GM10266 (cell line): Measurements from ENCODE around the gene CCDC201.
A peak's percentile ranks its signal among the peaks of the same experiment; 100 is the strongest.

Source experiments
- DNase-seq: peaks from one replicate; pipeline ENCODE4 v3.0.0; 2012; ENCODE audit errors: extremely low spot score
- CTCF ChIP-seq: IDR thresholded peaks from 2 replicates; pipeline ENCODE4 v1.5.1; 2012; ENCODE audit warnings: mild to moderate bottlenecking, low read depth; ENCODE audit not compliant: control insufficient read depth, insufficient read depth; ENCODE audit errors: missing control alignments

Gene CCDC201

GRCh38 chr7:45873035-45873354, at the start of gene CCDC201:
Gene CCDC201, minus strand, starts transcription at chr7:45873082. Its CDS starts 75 bp downstream, at chr7:45873007.
- DNase-seq: no peak
- no peak for TF ChIP-seq CTCF

GRCh38 chr7:45921699-45922519, 49.0 kb upstream of the CCDC201 start:
- peak; percentile 34 for DNase-seq

DNA sequence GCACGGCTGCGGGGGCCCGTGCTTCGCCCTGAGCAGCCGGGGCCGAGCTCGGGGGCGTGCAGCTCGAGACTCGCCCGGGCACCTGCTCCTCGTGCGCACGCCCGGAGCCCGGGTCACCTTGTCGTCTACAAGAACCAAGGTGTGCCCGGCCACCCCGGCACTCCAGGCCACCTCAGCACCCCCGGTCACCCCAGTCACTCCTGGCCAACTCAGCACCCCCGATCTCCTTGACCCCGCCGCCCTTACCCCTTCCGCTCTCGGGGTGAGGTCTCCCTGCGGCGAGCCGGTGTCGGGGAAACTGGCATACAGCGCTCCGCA, 48.5 kb upstream of the CCDC201 start:
- no peak for TF ChIP-seq CTCF
- no peak for DNase-seq

More at GRCh38 chr7:45921699-45922519, 49.0 kb upstream of the CCDC201 start:
- TF ChIP-seq CTCF: peak; percentile 51

GRCh38 chr7:45920502-45921380, 47.9 kb upstream of the CCDC201 start, which contains the start of gene IGFBP3:
Gene IGFBP3, minus strand, starts transcription at chr7:45921272. Its CDS starts 132 bp downstream, at chr7:45921140.
- no peak for TF ChIP-seq CTCF

DNA sequence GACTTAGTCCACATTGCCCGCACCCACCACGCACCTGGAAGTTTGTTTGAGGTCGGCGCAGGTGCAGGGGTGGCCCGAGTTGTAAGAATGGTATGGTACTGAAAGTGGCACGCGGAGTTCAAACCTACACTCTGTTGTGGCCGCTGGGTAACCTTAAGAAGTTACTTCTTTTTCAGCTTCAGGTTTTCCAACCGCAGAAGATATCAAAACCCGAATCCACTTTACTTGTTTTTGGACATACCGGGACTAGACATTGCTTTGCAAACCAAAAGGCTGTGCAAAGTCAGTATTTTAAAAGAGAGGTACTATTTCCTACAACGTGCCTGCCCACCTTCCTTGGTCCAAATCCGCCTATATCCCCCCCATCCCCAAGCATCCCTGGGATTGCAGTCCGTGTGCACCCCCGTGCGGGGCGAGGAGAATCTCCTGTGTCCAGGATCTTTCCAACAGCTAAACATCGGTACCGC, 47.1 kb upstream of the CCDC201 start:
- no peak for DNase-seq
- TF ChIP-seq CTCF: no peak

More at GRCh38 chr7:45920502-45921380, 47.9 kb upstream of the CCDC201 start, which contains the start of gene IGFBP3:
- peak; percentile 28 for DNase-seq

DNA sequence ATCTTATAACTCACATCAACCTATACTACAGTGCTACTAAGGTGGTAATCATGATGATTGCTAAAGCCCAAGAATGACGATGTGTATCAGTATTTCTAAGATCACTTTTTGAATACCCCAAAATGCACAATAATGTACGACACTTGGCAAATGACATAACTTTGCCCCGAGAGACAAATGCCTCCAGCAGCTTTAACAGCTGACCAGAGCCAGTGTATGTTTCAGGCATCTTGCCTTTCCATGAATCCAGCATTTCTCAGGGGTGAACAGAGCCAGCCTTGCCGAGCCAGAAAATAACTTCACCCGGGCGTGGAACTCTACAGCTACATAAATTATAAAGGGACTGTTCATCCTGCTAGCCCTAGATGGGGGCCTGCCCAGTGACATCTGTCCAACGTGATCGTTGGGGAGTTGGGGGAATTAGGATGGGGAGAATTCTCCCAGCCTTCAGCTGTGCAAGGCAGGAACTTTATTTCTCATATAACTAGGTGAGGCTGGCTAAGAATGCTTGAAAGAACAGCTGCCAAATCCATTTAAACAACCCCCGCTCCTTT, 46.4 kb upstream of the CCDC201 start:
- no peak for DNase-seq
- no peak for TF ChIP-seq CTCF

DNA sequence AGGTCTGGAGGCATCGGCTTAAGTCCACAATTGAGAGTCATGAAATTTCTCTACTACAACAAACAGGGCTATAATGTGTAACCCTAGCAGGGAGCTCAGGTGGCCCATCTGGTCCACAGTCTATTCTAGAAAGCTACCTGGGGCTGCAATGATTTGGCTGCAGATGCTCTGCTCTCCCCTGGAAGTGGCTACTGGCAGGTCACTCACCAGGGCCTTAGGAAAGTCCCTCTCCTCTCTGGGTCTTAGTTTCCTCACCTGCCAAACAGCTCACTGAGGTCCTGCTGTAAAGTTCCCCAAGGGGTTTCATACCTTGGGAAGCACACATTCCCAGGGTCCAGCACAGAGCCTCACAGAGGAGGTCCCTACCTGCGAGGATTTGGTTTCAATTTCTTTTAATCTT, 45.7 kb upstream of the CCDC201 start:
- no peak for TF ChIP-seq CTCF
- DNase-seq: no peak
